HG02870 (cell line): ENCODE results near the gene PAQR5.
"Not testable (repeated sequence)": the region's sequence is repeated elsewhere in the genome, so short reads cannot be mapped to it uniquely, and the experiment has no call there.

Experiments used
- ATAC-seq: cut with Tn5 transposase; IDR thresholded peaks from one replicate; pipeline ENCODE4 v1.9.1; 2021; ENCODE audit warnings: mild to moderate bottlenecking, moderate library complexity; ENCODE audit not compliant: unreplicated experiment

Gene PAQR5

GRCh38 chr15:69314736-69315135, 16.0 kb downstream of the PAQR5 start:
- ATAC-seq, result no peak

GRCh38 chr15:69315402-69316110, 16.8 kb downstream of the PAQR5 start:
- ATAC-seq, result no peak

- no peak for ATAC-seq
Measured at GRCh38 chr15:69316291-69316690, 17.6 kb downstream of the PAQR5 start.

- ATAC-seq, result no peak
Measured at GRCh38 chr15:69317392-69317841, 18.7 kb downstream of the PAQR5 start.

- ATAC-seq, result no peak
Measured at GRCh38 chr15:69318033-69318432, 19.3 kb downstream of the PAQR5 start.

GRCh38 chr15:69319384-69320375, 21.0 kb downstream of the PAQR5 start:
- ATAC-seq, result no peak

GRCh38 chr15:69320977-69321554, 22.4 kb downstream of the PAQR5 start:
- no peak for ATAC-seq

GRCh38 chr15:69323893-69324430, 25.2 kb downstream of the PAQR5 start:
- ATAC-seq, result no peak

- ATAC-seq, result no peak
Measured at GRCh38 chr15:69324565-69324964, 25.9 kb downstream of the PAQR5 start.

- no peak for ATAC-seq
Measured at GRCh38 chr15:69325456-69325971, 26.8 kb downstream of the PAQR5 start.

- no peak for ATAC-seq
Measured at GRCh38 chr15:69328080-69328479, 29.4 kb downstream of the PAQR5 start.

- no peak for ATAC-seq
Measured at GRCh38 chr15:69328739-69329138, 30.0 kb downstream of the PAQR5 start.

GRCh38 chr15:69337138-69337537, 38.4 kb downstream of the PAQR5 start:
- ATAC-seq, result no peak

GRCh38 chr15:69338535-69339213, 40.0 kb downstream of the PAQR5 start:
- ATAC-seq, result no peak

- ATAC-seq, result not testable (repeated sequence)
Measured at GRCh38 chr15:69339214-69339543, 40.5 kb downstream of the PAQR5 start.

- no peak for ATAC-seq
Measured at GRCh38 chr15:69340243-69340900, 41.7 kb downstream of the PAQR5 start.

GRCh38 chr15:69341356-69341755, 42.6 kb downstream of the PAQR5 start:
- no peak for ATAC-seq

GRCh38 chr15:69342460-69343076, 43.9 kb downstream of the PAQR5 start:
- no peak for ATAC-seq

GRCh38 chr15:69343133-69343532, 44.4 kb downstream of the PAQR5 start:
- ATAC-seq, result no peak

GRCh38 chr15:69344238-69344637, 45.5 kb downstream of the PAQR5 start:
- no peak for ATAC-seq
